WTC11 (cell line): ENCODE data around the gene DYSF. TPM values are rescaled to one million over a fixed set of nuclear protein-coding genes. Genes with fewer than 3 reads are reported as not detected.

ENCODE experiments used
- ATAC-seq: fragments of 200-7000 bp; cut with Tn5 transposase; 2 replicates; pipeline ENCODE4 v1.10.0; 2021; ENCODE audit warnings: mild to moderate bottlenecking, moderate library complexity
- CTCF ChIA-PET: fragments of 300-600 bp; sonication (Branson Sonifier 250); formaldehyde crosslinking; loops from one replicate; lab custom pipeline; 2021; ENCODE audit warnings: antibody characterized with exemption; lab: Charles Lee
- POLR2A ChIA-PET: fragments of 350-600 bp; sonication (Branson Sonifier 250); formaldehyde crosslinking; loops from one replicate; lab custom pipeline; 2021; ENCODE audit warnings: antibody characterized with exemption; lab: Charles Lee
- DNase-seq: peaks from one replicate; pipeline ENCODE4 v3.0.0; 2021; ENCODE audit warnings: low spot score
- H3K27ac Mint-ChIP-seq: 2 replicates; pipeline ENCODE4 v1.8.0; 2021; ENCODE audit warnings: mixed read lengths
- H3K27me3 Mint-ChIP-seq: 2 replicates; pipeline ENCODE4 v1.8.0; 2021; ENCODE audit warnings: low read depth, mild to moderate bottlenecking, moderate library complexity, mixed read lengths
- H3K36me3 Mint-ChIP-seq: 2 replicates; pipeline ENCODE4 v1.8.0; 2021; ENCODE audit warnings: mixed read lengths
- H3K4me1 Mint-ChIP-seq: 2 replicates; pipeline ENCODE4 v1.8.0; 2022; ENCODE audit warnings: mixed read lengths
- H3K4me3 Mint-ChIP-seq: 2 replicates; pipeline ENCODE4 v1.8.0; 2021; ENCODE audit warnings: mild to moderate bottlenecking, moderate library complexity, mixed read lengths
- H3K9me3 Mint-ChIP-seq: 2 replicates; pipeline ENCODE4 v1.8.0; 2021; ENCODE audit warnings: mixed read lengths
- CREB1 ChIP-seq: sonication (generic); formaldehyde crosslinking; IDR thresholded peaks from 2 replicates; pipeline ENCODE4 v1.8.0; 2023; ENCODE audit warnings: mild to moderate bottlenecking, missing genetic modification reagents
- ETV6 ChIP-seq: sonication (generic); formaldehyde crosslinking; IDR thresholded peaks from 2 replicates; pipeline ENCODE4 v1.8.1; 2022; ENCODE audit warnings: mild to moderate bottlenecking, missing genetic modification reagents
- GABPB1 ChIP-seq: sonication (generic); formaldehyde crosslinking; IDR thresholded peaks from 2 replicates; pipeline ENCODE4 v1.8.1; 2023; ENCODE audit warnings: mild to moderate bottlenecking, missing genetic modification reagents
- GRHL2 ChIP-seq: fragments of 250-450 bp; sonication (Bioruptor Pico); IDR thresholded peaks from 2 replicates; pipeline ENCODE4 v1.8.0; 2022; ENCODE audit warnings: mild to moderate bottlenecking, moderate library complexity; ENCODE audit not compliant: insufficient replicate concordance, severe bottlenecking
- HMGXB4 ChIP-seq: sonication (generic); formaldehyde crosslinking; IDR thresholded peaks from 2 replicates; pipeline ENCODE4 v1.8.1; 2023; ENCODE audit warnings: mild to moderate bottlenecking, moderate library complexity, missing genetic modification reagents
- NFYB ChIP-seq: sonication (generic); formaldehyde crosslinking; conservative IDR thresholded peaks from 2 replicates; pipeline ENCODE4 v1.8.0; 2022; ENCODE audit warnings: low read depth, missing genetic modification reagents
- SMAD3 ChIP-seq: sonication (generic); formaldehyde crosslinking; IDR thresholded peaks from 2 replicates; pipeline ENCODE4 v1.8.0; 2022; ENCODE audit warnings: missing genetic modification reagents, mild to moderate bottlenecking, borderline replicate concordance
- SP1 ChIP-seq: sonication (generic); formaldehyde crosslinking; conservative IDR thresholded peaks from 2 replicates; pipeline ENCODE4 v1.8.1; 2022; ENCODE audit warnings: missing genetic modification reagents
- TCF7 ChIP-seq: sonication (generic); formaldehyde crosslinking; IDR thresholded peaks from 2 replicates; pipeline ENCODE4 v1.8.0; 2022; ENCODE audit warnings: mild to moderate bottlenecking, low read depth, missing genetic modification reagents, moderate library complexity
- TEAD1 ChIP-seq: sonication (generic); formaldehyde crosslinking; IDR thresholded peaks from 2 replicates; pipeline ENCODE4 v1.8.0; 2022; ENCODE audit warnings: mild to moderate bottlenecking, missing genetic modification reagents
- TP53 ChIP-seq: sonication (generic); formaldehyde crosslinking; IDR thresholded peaks from 2 replicates; pipeline ENCODE4 v1.8.1; 2023; ENCODE audit warnings: mild to moderate bottlenecking, missing genetic modification reagents
- ZBTB21 ChIP-seq: sonication (generic); formaldehyde crosslinking; IDR thresholded peaks from 2 replicates; pipeline ENCODE4 v1.8.1; 2023; ENCODE audit warnings: mild to moderate bottlenecking, missing genetic modification reagents, borderline replicate concordance
- ZNF219 ChIP-seq: sonication (generic); formaldehyde crosslinking; IDR thresholded peaks from 2 replicates; pipeline ENCODE4 v1.8.0; 2023; ENCODE audit warnings: missing genetic modification reagents, mild to moderate bottlenecking, borderline replicate concordance
- ZNF317 ChIP-seq: sonication (generic); formaldehyde crosslinking; IDR thresholded peaks from 2 replicates; pipeline ENCODE4 v1.8.1; 2023; ENCODE audit warnings: low read depth, mild to moderate bottlenecking, moderate library complexity, missing genetic modification reagents, borderline replicate concordance
- ZNF532 ChIP-seq: fragments of 250-450 bp; sonication (Bioruptor Pico); IDR thresholded peaks from 2 replicates; pipeline ENCODE4 v1.9.0; 2021; ENCODE audit warnings: mild to moderate bottlenecking, borderline replicate concordance
- ZNF671 ChIP-seq: fragments of 250-450 bp; sonication (Bioruptor Pico); IDR thresholded peaks from 2 replicates; pipeline ENCODE4 v1.8.0; 2021; ENCODE audit warnings: mild to moderate bottlenecking
- total RNA-seq: library from RNA; stranded (reverse); gene quantifications from 3 replicates; pipeline ENCODE4 v1.2.3, GENCODE V29; 2021
- TF ChIP-seq, protein P1 (sequence below): sonication (generic); formaldehyde crosslinking; IDR thresholded peaks from 2 replicates; pipeline ENCODE4 v1.8.1; 2022; ENCODE audit warnings: low read depth, missing genetic modification reagents, borderline replicate concordance
- TF ChIP-seq, protein P2 (sequence below): sonication (generic); formaldehyde crosslinking; conservative IDR thresholded peaks from 2 replicates; pipeline ENCODE4 v1.8.1; 2023; ENCODE audit warnings: mild to moderate bottlenecking, low read depth, missing genetic modification reagents, moderate library complexity

The DYSF gene
- total RNA-seq, 1 experiment from 2014 or later, result 14.8 TPM

GRCh38 chr2:71592181-71592711 is 138.9 kb downstream of the DYSF start:
- H3K4me3 Mint-ChIP-seq, result no peak overlapping the region

DNA sequence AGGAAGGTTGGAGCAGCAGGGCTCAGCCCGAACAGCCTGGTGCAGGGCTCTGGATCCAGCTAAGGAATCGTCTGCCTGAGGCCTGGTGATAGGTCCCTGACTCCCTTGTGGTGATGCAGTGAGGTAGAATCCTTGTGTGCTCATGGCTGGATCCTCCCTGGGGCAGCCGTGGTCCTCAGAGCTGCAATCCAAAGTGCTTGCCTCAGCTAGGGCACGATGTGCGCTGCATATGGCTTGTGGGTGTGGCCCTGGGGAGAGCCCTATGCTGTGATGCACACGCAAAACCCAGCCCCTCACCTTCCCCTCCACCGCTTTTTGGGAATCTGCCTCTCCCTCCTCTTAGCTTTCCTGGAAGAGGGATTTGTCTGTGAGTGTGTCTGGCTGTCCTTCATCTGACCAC is 142.2 kb downstream of the DYSF start:
- CTCF ChIA-PET, result interaction anchor here (0.7 to 1.1 kb wide), 2 partner anchors 38 to 535 kb away, joined by 3 to 4 read pairs; no protein-coding TSS in a partner anchor
- POLR2A ChIA-PET, result no interaction called here
- ATAC-seq (peak; percentile 30; the same call in 1 of the 2 replicates), DNase-seq (no peak)
- Mint-ChIP-seq H3K4me3 (no peak overlapping the region), H3K36me3 (no peaks in the 10 kb centered on the region), H3K27me3 (no peaks in the 10 kb centered on the region), H3K27ac (no peak overlapping the region), H3K9me3 (no peaks in the 10 kb centered on the region), H3K4me1 (peaks cover 13% of the 10 kb centered on the region)
- TF ChIP-seq SP1 (CRISPR knock-in tag) (no peak), NFYB (CRISPR knock-in tag) (no peak)

More at GRCh38 chr2:71592181-71592711, 138.9 kb downstream of the DYSF start:
- ChIA-PET POLR2A (interaction anchor here (0.6 kb wide), 1 partner anchor 37 kb away, joined by 5 read pairs; no protein-coding TSS in a partner anchor), CTCF (interaction anchor here (0.6 to 0.7 kb wide), 2 partner anchors 279 to 359 kb away, joined by 3 to 4 read pairs; no protein-coding TSS in a partner anchor)
- H3K36me3 Mint-ChIP-seq, result no peaks in the 10 kb centered on the region
- no peak overlapping the region for H3K27ac Mint-ChIP-seq
- H3K9me3 Mint-ChIP-seq, result no peaks in the 10 kb centered on the region
- ATAC-seq (peak; percentile 34; the same call in 1 of the 2 replicates), DNase-seq (no peak)
- no peaks in the 10 kb centered on the region for H3K27me3 Mint-ChIP-seq
- H3K4me1 Mint-ChIP-seq, result peaks cover 27% of the 10 kb centered on the region
- TF ChIP-seq, protein P1, sequence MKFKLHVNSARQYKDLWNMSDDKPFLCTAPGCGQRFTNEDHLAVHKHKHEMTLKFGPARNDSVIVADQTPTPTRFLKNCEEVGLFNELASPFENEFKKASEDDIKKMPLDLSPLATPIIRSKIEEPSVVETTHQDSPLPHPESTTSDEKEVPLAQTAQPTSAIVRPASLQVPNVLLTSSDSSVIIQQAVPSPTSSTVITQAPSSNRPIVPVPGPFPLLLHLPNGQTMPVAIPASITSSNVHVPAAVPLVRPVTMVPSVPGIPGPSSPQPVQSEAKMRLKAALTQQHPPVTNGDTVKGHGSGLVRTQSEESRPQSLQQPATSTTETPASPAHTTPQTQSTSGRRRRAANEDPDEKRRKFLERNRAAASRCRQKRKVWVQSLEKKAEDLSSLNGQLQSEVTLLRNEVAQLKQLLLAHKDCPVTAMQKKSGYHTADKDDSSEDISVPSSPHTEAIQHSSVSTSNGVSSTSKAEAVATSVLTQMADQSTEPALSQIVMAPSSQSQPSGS (CRISPR knock-in tag), result no peak
- TF ChIP-seq GABPB1 (CRISPR knock-in tag), result no peak
- TF ChIP-seq ZNF219 (CRISPR knock-in tag), result no peak
- TF ChIP-seq, protein P2, sequence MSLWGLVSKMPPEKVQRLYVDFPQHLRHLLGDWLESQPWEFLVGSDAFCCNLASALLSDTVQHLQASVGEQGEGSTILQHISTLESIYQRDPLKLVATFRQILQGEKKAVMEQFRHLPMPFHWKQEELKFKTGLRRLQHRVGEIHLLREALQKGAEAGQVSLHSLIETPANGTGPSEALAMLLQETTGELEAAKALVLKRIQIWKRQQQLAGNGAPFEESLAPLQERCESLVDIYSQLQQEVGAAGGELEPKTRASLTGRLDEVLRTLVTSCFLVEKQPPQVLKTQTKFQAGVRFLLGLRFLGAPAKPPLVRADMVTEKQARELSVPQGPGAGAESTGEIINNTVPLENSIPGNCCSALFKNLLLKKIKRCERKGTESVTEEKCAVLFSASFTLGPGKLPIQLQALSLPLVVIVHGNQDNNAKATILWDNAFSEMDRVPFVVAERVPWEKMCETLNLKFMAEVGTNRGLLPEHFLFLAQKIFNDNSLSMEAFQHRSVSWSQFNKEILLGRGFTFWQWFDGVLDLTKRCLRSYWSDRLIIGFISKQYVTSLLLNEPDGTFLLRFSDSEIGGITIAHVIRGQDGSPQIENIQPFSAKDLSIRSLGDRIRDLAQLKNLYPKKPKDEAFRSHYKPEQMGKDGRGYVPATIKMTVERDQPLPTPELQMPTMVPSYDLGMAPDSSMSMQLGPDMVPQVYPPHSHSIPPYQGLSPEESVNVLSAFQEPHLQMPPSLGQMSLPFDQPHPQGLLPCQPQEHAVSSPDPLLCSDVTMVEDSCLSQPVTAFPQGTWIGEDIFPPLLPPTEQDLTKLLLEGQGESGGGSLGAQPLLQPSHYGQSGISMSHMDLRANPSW (CRISPR knock-in tag), result no peak
- TF ChIP-seq ZNF671 (CRISPR knock-in tag), result no peak
- TF ChIP-seq GRHL2 (CRISPR knock-in tag), result no peak
- no peak for TF ChIP-seq HMGXB4
- no peak for TF ChIP-seq ZNF317 (CRISPR knock-in tag)
- no peak for TF ChIP-seq TCF7
- no peak for TF ChIP-seq SMAD3 (CRISPR knock-in tag)
- TF ChIP-seq, all 79 proteins: peak for 0

DNA sequence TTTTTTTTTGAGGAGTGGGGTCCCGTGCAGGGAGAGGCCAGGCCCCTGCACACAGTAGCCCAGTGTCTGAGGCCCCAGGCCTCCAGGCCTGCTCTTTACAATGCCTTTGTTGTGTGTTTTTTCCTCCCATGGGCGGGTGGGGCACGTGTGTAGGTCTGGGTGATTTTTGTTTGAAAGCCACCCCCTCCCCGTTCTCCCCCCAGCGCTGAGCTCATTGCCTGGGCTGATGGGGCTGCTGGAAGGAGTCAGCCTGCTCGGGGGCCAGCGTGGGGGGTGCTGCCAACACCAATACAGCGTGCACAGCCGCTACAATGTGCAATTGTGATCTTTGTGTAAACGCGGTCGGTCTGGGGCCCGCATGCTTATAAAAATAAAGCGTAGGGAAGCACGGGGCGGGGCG is 142.7 kb downstream of the DYSF start:
- H3K27ac Mint-ChIP-seq, result no peak overlapping the region
- no peaks in the 10 kb centered on the region for H3K27me3 Mint-ChIP-seq
- POLR2A ChIA-PET, result interaction anchor here (0.6 kb wide), 1 partner anchor 1285 kb away, joined by 3 read pairs; no protein-coding TSS in a partner anchor
- H3K9me3 Mint-ChIP-seq, result no peaks in the 10 kb centered on the region
- no peak for TF ChIP-seq ZBTB21 (CRISPR knock-in tag)
- no peak for TF ChIP-seq TEAD1 (CRISPR knock-in tag)
- no peak for TF ChIP-seq ZNF532 (CRISPR knock-in tag)
- no peak for TF ChIP-seq CREB1
- TF ChIP-seq ETV6 (CRISPR knock-in tag), result no peak
- TF ChIP-seq TP53, result no peak
- TF ChIP-seq, all 79 proteins: peak for 0
- Mint-ChIP-seq H3K4me3 (no peak overlapping the region), H3K36me3 (no peaks in the 10 kb centered on the region), H3K4me1 (peaks cover 9% of the 10 kb centered on the region)
- ATAC-seq, result no peak
- DNase-seq, result no peak
- CTCF ChIA-PET, result interaction anchor here (0.6 to 1.1 kb wide), 4 partner anchors 39 to 534 kb away, joined by 3 to 4 read pairs (median 4); partner anchors contain the start of gene ZNF638
